GM19025 (cell line): Measurements from ENCODE around the gene IGF2BP1.
"Not testable (repeated sequence)": the region's sequence is repeated elsewhere in the genome, so short reads cannot be mapped to it uniquely, and the experiment has no call there.

Experiments
- ATAC-seq: cut with Tn5 transposase; IDR thresholded peaks from one replicate; pipeline ENCODE4 v1.9.1; 2021; ENCODE audit warnings: mild to moderate bottlenecking, low read depth, moderate library complexity; ENCODE audit not compliant: unreplicated experiment

IGF2BP1 gene

GRCh38 chr17:48995304-48995973 is 1.7 kb upstream of the IGF2BP1 start:
- ATAC-seq, result no peak

GRCh38 chr17:48995974-48996721 is 1.0 kb upstream of the IGF2BP1 start:
- ATAC-seq, result no peak

GRCh38 chr17:48996722-48997102 is 473 bp upstream of the IGF2BP1 start:
- no peak for ATAC-seq

- no peak for ATAC-seq
Measured at GRCh38 chr17:48997827-48998586, 822 bp downstream of the IGF2BP1 start.

- ATAC-seq, result no peak
Measured at GRCh38 chr17:48998587-48999440, 1.6 kb downstream of the IGF2BP1 start.

GRCh38 chr17:49000943-49001342 is 3.8 kb downstream of the IGF2BP1 start:
- no peak for ATAC-seq

GRCh38 chr17:49001671-49002070 is 4.5 kb downstream of the IGF2BP1 start:
- ATAC-seq, result no peak

GRCh38 chr17:49002331-49002730 is 5.1 kb downstream of the IGF2BP1 start:
- ATAC-seq, result no peak

- ATAC-seq, result no peak
Measured at GRCh38 chr17:49002766-49003165, 5.6 kb downstream of the IGF2BP1 start.

- no peak for ATAC-seq
Measured at GRCh38 chr17:49003557-49004511, 6.6 kb downstream of the IGF2BP1 start.

- no peak for ATAC-seq
Measured at GRCh38 chr17:49005140-49005539, 8.0 kb downstream of the IGF2BP1 start.

GRCh38 chr17:49008908-49009307 is 11.7 kb downstream of the IGF2BP1 start:
- ATAC-seq, result not testable (repeated sequence)

GRCh38 chr17:49012769-49013255 is 15.6 kb downstream of the IGF2BP1 start:
- no peak for ATAC-seq

- ATAC-seq, result no peak
Measured at GRCh38 chr17:49013311-49014213, 16.4 kb downstream of the IGF2BP1 start.

GRCh38 chr17:49015179-49015923 is 18.2 kb downstream of the IGF2BP1 start:
- ATAC-seq, result no peak

GRCh38 chr17:49015924-49016774 is 19.0 kb downstream of the IGF2BP1 start:
- ATAC-seq, result no peak
